Kidney epithelial cell (primary cell): ENCODE data around the gene CHPF2. TPM values are rescaled to one million over a fixed set of nuclear protein-coding genes. Genes with fewer than 3 reads are reported as not detected.

ENCODE experiments used
- DNase-seq: peaks from one replicate; pipeline ENCODE4 v3.0.0-alpha.2; 2010; ENCODE audit warnings: low read depth
- H3K27me3 ChIP-seq: 2 replicates; pipeline ENCODE4 v1.6.0; 2011; ENCODE audit warnings: low read length; ENCODE audit not compliant: control insufficient read depth, insufficient read depth
- H3K36me3 ChIP-seq: 2 replicates; pipeline ENCODE4 v1.5.1; 2011; ENCODE audit warnings: low read length; ENCODE audit not compliant: control insufficient read depth, insufficient read depth
- H3K4me3 ChIP-seq: 2 replicates; pipeline ENCODE4 v1.5.1; 2011; ENCODE audit warnings: low read depth, mild to moderate bottlenecking, control low read depth, low read length
- CTCF ChIP-seq: IDR thresholded peaks from 2 replicates; pipeline ENCODE4 v1.5.1; 2011; ENCODE audit warnings: mild to moderate bottlenecking, moderate library complexity, low read length, control low read depth, inconsistent platforms; ENCODE audit not compliant: insufficient read depth, poor library complexity, severe bottlenecking
- total RNA-seq: library from RNA; depleted of rRNA; stranded (reverse); fragments of >200 nt; gene quantifications from 2 replicates; pipeline ENCODE4 v1.2.3, GENCODE V29; 2015

The CHPF2 gene
- total RNA-seq, 1 donor from 2014 or later, result 60.0 TPM

- no peak overlapping the region for H3K4me3 ChIP-seq
- no peaks in the 10 kb centered on the region for H3K27me3 ChIP-seq
- TF ChIP-seq CTCF, result no peak
- DNase-seq, result no peak
- peaks cover 2% of the 10 kb centered on the region for H3K36me3 ChIP-seq
Measured at GRCh38 chr7:151233804-151234203, 1.5 kb downstream of the CHPF2 start.

DNA sequence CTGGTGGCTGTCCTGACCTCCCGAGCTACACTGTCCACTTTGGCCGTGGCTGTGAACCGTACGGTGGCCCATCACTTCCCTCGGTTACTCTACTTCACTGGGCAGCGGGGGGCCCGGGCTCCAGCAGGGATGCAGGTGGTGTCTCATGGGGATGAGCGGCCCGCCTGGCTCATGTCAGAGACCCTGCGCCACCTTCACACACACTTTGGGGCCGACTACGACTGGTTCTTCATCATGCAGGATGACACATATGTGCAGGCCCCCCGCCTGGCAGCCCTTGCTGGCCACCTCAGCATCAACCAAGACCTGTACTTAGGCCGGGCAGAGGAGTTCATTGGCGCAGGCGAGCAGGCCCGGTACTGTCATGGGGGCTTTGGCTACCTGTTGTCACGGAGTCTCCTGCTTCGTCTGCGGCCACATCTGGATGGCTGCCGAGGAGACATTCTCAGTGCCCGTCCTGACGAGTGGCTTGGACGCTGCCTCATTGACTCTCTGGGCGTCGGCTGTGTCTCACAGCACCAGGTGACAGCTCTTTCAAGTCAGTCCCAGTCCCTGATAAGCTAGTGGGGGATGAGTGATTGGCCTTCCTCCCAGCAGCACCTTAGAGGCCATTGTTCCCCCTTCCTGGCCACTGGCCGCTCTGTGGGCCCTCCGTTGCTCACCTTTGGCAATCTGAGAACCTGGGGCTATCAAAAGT, 3.0 kb downstream of the CHPF2 start:
- peaks cover 2% of the 10 kb centered on the region for H3K36me3 ChIP-seq
- DNase-seq, result no peak
- no peak for TF ChIP-seq CTCF
- H3K4me3 ChIP-seq, result no peak overlapping the region
- H3K27me3 ChIP-seq, result no peaks in the 10 kb centered on the region

GRCh38 chr7:151236406-151236805, 4.1 kb downstream of the CHPF2 start:
- TF ChIP-seq CTCF, result no peak
- no peak overlapping the region for H3K4me3 ChIP-seq
- H3K36me3 ChIP-seq, result peaks cover 2% of the 10 kb centered on the region
- H3K27me3 ChIP-seq, result no peaks in the 10 kb centered on the region
- no peak for DNase-seq

DNA sequence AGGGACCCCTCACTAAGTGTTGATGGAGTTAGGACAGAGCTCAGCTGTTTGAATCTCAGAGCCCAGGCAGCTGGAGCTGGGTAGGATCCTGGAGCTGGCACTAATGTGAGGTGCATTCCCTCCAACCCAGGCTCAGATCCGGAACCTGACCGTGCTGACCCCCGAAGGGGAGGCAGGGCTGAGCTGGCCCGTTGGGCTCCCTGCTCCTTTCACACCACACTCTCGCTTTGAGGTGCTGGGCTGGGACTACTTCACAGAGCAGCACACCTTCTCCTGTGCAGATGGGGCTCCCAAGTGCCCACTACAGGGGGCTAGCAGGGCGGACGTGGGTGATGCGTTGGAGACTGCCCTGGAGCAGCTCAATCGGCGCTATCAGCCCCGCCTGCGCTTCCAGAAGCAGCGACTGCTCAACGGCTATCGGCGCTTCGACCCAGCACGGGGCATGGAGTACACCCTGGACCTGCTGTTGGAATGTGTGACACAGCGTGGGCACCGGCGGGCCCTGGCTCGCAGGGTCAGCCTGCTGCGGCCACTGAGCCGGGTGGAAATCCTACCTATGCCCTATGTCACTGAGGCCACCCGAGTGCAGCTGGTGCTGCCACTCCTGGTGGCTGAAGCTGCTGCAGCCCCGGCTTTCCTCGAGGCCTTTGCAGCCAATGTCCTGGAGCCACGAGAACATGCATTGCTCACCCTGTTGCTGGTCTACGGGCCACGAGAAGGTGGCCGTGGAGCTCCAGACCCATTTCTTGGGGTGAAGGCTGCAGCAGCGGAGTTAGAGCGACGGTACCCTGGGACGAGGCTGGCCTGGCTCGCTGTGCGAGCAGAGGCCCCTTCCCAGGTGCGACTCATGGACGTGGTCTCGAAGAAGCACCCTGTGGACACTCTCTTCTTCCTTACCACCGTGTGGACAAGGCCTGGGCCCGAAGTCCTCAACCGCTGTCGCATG, 5.2 kb downstream of the CHPF2 start:
- DNase-seq, result no peak

DNA sequence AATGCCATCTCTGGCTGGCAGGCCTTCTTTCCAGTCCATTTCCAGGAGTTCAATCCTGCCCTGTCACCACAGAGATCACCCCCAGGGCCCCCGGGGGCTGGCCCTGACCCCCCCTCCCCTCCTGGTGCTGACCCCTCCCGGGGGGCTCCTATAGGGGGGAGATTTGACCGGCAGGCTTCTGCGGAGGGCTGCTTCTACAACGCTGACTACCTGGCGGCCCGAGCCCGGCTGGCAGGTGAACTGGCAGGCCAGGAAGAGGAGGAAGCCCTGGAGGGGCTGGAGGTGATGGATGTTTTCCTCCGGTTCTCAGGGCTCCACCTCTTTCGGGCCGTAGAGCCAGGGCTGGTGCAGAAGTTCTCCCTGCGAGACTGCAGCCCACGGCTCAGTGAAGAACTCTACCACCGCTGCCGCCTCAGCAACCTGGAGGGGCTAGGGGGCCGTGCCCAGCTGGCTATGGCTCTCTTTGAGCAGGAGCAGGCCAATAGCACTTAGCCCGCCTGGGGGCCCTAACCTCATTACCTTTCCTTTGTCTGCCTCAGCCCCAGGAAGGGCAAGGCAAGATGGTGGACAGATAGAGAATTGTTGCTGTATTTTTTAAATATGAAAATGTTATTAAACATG, 6.0 kb downstream of the CHPF2 start:
- Histone ChIP-seq H3K4me3 (no peak overlapping the region), H3K27me3 (no peaks in the 10 kb centered on the region), H3K36me3 (peaks cover 2% of the 10 kb centered on the region)
- TF ChIP-seq CTCF, result no peak
- no peak for DNase-seq

More for the DNA sequence above, 5.2 kb downstream of the CHPF2 start:
- no peak for TF ChIP-seq CTCF
- peaks cover 2% of the 10 kb centered on the region for H3K36me3 ChIP-seq
- H3K27me3 ChIP-seq, result no peaks in the 10 kb centered on the region
- no peak overlapping the region for H3K4me3 ChIP-seq
